ENCODE measurements around the gene BICD2. TPM values are rescaled to one million over a fixed set of nuclear protein-coding genes. Genes with fewer than 3 reads are reported as not detected.

The BICD2 gene
- total and polyA plus RNA-seq, 2 of the 8 experiments (the other 6 are each of a cell fraction or from before 2014, with no cell fraction given) = 6.6 to 22.8 TPM

DNA sequence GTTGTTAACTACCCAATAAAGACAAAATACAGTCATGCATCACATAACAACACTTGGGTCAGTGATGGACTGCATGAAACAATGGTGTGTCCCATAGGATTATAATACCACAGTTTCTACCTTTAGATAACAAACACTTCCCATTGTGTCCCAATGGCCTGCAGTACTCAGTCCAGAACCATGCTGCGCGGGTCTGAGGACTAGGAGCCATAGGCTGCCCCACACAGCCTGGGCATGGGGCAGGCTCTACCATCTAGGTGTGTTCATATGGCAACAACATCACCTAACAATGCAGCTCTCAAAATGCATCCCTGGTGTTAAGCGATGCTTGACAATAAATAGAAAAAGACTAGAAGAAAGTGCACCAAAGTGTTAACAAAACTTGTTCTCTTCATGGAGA, 101.5 kb downstream of the BICD2 start:
- 92% methylated on average over 3 of the region's 3 CpGs; no CpG with 5 or more reads in 1 of the 2 experiments for WGBS, 2 experiments (ENCODE audit: extremely low coverage in 1 of 2, insufficient coverage in 1 of 2, insufficient read length in 1 of 2, insufficient replicate concordance in 2 of 2, low coverage in 1 of 2, low lambda C conversion rate in 2 of 2, missing lambda C conversion rate in 1 of 2)
- peaks cover 0 to 73% of the 10 kb centered on the region in 2 experiments; a peak in 3 of 4 replicates for H3K79me2 ChIP-seq (ENCODE audit: control insufficient read depth in 1 of 2, insufficient read depth in 2 of 2, low read length in 2 of 2)
- peaks cover 4 to 23% of the 10 kb centered on the region in 2 experiments for H4K20me1 ChIP-seq (replicated peaks in 1 of 2; ENCODE audit: control insufficient read depth in 1 of 2, insufficient read depth in 2 of 2, low read length in 2 of 2)
- TF ChIP-seq JUND (IDR thresholded peaks at IDR 0.05; ENCODE audit: low read length) (no peak), SAP30 (IDR thresholded peaks at IDR 0.05; ENCODE audit: insufficient read depth, insufficient replicate concordance, low read length) (no peak), CTCF (IDR thresholded peaks at IDR 0.05; ENCODE audit: control extremely low read depth in 1 of 3, insufficient read depth in 1 of 3, low read depth in 1 of 3, low read length in 3 of 3) (no peak), SIRT6 (IDR thresholded peaks at IDR 0.05; ENCODE audit: low read length) (no peak), RBBP5 (IDR thresholded peaks at IDR 0.05; ENCODE audit: borderline replicate concordance, low read depth, low read length) (no peak), ASH2L (IDR thresholded peaks at IDR 0.05; ENCODE audit: low read length) (no peak), NANOG (IDR thresholded peaks at IDR 0.05; ENCODE audit: insufficient read depth, low read depth, low read length, poor library complexity, severe bottlenecking) (no peak), PHF8 (conservative IDR thresholded peaks at IDR 0.05; ENCODE audit: low read depth, low read length) (no peak), EP300 (IDR thresholded peaks at IDR 0.05; ENCODE audit: borderline replicate concordance in 1 of 2, low read depth in 2 of 2, low read length in 2 of 2) (no peak)
- TF ChIP-seq, protein P1, sequence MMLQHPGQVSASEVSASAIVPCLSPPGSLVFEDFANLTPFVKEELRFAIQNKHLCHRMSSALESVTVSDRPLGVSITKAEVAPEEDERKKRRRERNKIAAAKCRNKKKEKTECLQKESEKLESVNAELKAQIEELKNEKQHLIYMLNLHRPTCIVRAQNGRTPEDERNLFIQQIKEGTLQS (IDR thresholded peaks at IDR 0.05; ENCODE audit: insufficient read depth, low read depth, low read length) = no peak

More for the DNA sequence above, 101.5 kb downstream of the BICD2 start:
- Histone ChIP-seq H3K18ac (ENCODE audit: extremely low read depth, low read length) (no peak overlapping the region), H2BK5ac (ENCODE audit: low read depth, low read length) (no peak overlapping the region), H2BK20ac (ENCODE audit: low read length) (no peak overlapping the region), H2BK15ac (ENCODE audit: low read length) (no peak overlapping the region), H3K4me3 (ENCODE audit: extremely low read depth in 1 of 4, insufficient read depth in 2 of 4, low read depth in 3 of 4, low read length in 4 of 4) (no peak overlapping the region), H2AK5ac (ENCODE audit: low read depth, low read length) (no peak overlapping the region), H4K91ac (replicated peaks; ENCODE audit: insufficient read length, low read length) (no peak overlapping the region), H2BK120ac (replicated peaks; ENCODE audit: low read depth, low read length) (no peak overlapping the region), H3K23me2 (ENCODE audit: low read depth, low read length) (no peaks in the 10 kb centered on the region), H3K4me2 (ENCODE audit: insufficient read depth in 1 of 2, low read depth in 2 of 2, low read length in 2 of 2) (no peak overlapping the region), H3K23ac (ENCODE audit: insufficient read length) (no peak overlapping the region), H3K79me1 (ENCODE audit: low read depth, low read length) (peaks cover 34% of the 10 kb centered on the region), H3K27me3 (replicated peaks in 1 of 4; ENCODE audit: control insufficient read depth in 3 of 4, extremely low read depth in 1 of 4, insufficient read depth in 3 of 4, low read length in 3 of 4) (no peaks in the 10 kb centered on the region), H4K5ac (ENCODE audit: insufficient read length, low read depth, low read length) (no peak overlapping the region), H3K36me3 (ENCODE audit: control insufficient read depth in 2 of 4, insufficient read depth in 4 of 4, low read length in 3 of 4) (peaks cover 0 to 2% (median 0%) of the 10 kb centered on the region in 4 experiments; a peak in 2 of 8 replicates), H2BK12ac (ENCODE audit: low read depth, low read length) (no peak overlapping the region), H4K8ac (ENCODE audit: extremely low read depth, insufficient read depth, low read length) (no peak overlapping the region), H3K27ac (ENCODE audit: low read depth, low read length) (no peak overlapping the region), H3K56ac (replicated peaks; ENCODE audit: insufficient read length, low read depth, low read length) (no peak overlapping the region), H3K9me3 (ENCODE audit: insufficient read depth in 2 of 2, low read depth in 1 of 2, low read length in 1 of 2) (no peaks in the 10 kb centered on the region), H3K4me1 (replicated peaks in 1 of 4; ENCODE audit: control insufficient read depth in 3 of 4, insufficient read depth in 4 of 4, low read length in 3 of 4) (peaks cover 0 to 14% (median 8%) of the 10 kb centered on the region in 4 experiments; a peak in 4 of 7 replicates), H2AFZ (ENCODE audit: low read length) (no peak overlapping the region), H3K4ac (replicated peaks; ENCODE audit: insufficient read length, low read depth, low read length) (no peak overlapping the region), H3K9ac (replicated peaks in 1 of 4; ENCODE audit: extremely low read depth in 1 of 4, low read depth in 3 of 4, low read length in 3 of 4) (no peak overlapping the region), H3K14ac (ENCODE audit: insufficient read length) (no peak overlapping the region)
- ChIA-PET CTCF (ENCODE audit: partially characterized antibody) (interaction anchor here (1.1 to 2.3 kb wide), 4 partner anchors 9 to 128 kb away, joined by 3 to 8 read pairs (median 4); no protein-coding TSS in a partner anchor), POLR2A (ENCODE audit: partially characterized antibody) (interaction anchor here (0.7 kb wide), 1 partner anchor 10 kb away, joined by 3 read pairs; no protein-coding TSS in a partner anchor)
- no peak for FAIRE-seq
- no peak for DNase-seq (ENCODE audit: low read depth in 1 of 2, low spot score in 2 of 2)

All from H1 (cell line).